ENCODE data around the gene DYNC1LI2. TPM values are rescaled to one million over a fixed set of nuclear protein-coding genes. Genes with fewer than 3 reads are reported as not detected.

Gene DYNC1LI2
- total and polyA plus RNA-seq, 9 of the 15 experiments (the other 6 are each of a cell fraction or from before 2014, with no cell fraction given): 5.1 to 48.9 (median 38.2) TPM

GRCh38 chr16:66701516-66701915 lies 49.9 kb downstream of the DYNC1LI2 start:
- TF ChIP-seq RBM15 (IDR thresholded peaks at IDR 0.05; ENCODE audit: insufficient read depth, low read length) (no peak), SMARCC2 (IDR thresholded peaks at IDR 0.05; ENCODE audit: low read depth) (no peak), CAMTA2 (CRISPR knock-in tag; conservative IDR thresholded peaks at IDR 0.05) (no peak), ZBTB1 (CRISPR knock-in tag; IDR thresholded peaks at IDR 0.05; ENCODE audit: borderline replicate concordance, low read depth) (no peak), SAP30 (IDR thresholded peaks at IDR 0.05; ENCODE audit: borderline replicate concordance, insufficient read depth, low read depth, low read length, poor library complexity, severe bottlenecking) (no peak), JUNB (CRISPR knock-in tag; conservative IDR thresholded peaks at IDR 0.05) (no peak), ZNF780A (CRISPR knock-in tag; IDR thresholded peaks at IDR 0.05) (no peak), BRD4 (IDR thresholded peaks at IDR 0.05) (no peak), TEAD2 (tag; IDR thresholded peaks at IDR 0.05) (no peak), ESRRB (CRISPR knock-in tag; IDR thresholded peaks at IDR 0.05; ENCODE audit: borderline replicate concordance) (no peak)
- TF ChIP-seq, protein P1, sequence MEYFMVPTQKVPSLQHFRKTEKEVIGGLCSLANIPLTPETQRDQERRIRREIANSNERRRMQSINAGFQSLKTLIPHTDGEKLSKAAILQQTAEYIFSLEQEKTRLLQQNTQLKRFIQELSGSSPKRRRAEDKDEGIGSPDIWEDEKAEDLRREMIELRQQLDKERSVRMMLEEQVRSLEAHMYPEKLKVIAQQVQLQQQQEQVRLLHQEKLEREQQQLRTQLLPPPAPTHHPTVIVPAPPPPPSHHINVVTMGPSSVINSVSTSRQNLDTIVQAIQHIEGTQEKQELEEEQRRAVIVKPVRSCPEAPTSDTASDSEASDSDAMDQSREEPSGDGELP (CRISPR knock-in tag; IDR thresholded peaks at IDR 0.05; ENCODE audit: borderline replicate concordance): no peak
- Histone ChIP-seq H3K4me2 (ENCODE audit: insufficient read depth, low read length) (no peak overlapping the region), H3K27me3 (ENCODE audit: control insufficient read depth in 2 of 2, insufficient read depth in 2 of 2, low read length in 2 of 2) (no peaks in the 10 kb centered on the region), H3K9me1 (ENCODE audit: control insufficient read depth, insufficient read depth, low read length) (no peaks in the 10 kb centered on the region), H3K4me1 (replicated peaks in 1 of 2; ENCODE audit: control insufficient read depth in 2 of 2, insufficient read depth in 2 of 2, low read length in 2 of 2) (peaks cover 5 to 8% of the 10 kb centered on the region in 2 experiments; a peak in 4 of 5 replicates), H3K36me3 (ENCODE audit: control insufficient read depth, insufficient read depth, low read length) (no peaks in the 10 kb centered on the region), H3K9me3 (replicated peaks; ENCODE audit: control insufficient read depth, insufficient read depth, low read depth, low read length) (no peaks in the 10 kb centered on the region), H3K9ac (ENCODE audit: insufficient read depth in 1 of 2, low read depth in 2 of 2, low read length in 2 of 2) (no peak overlapping the region), H3K79me2 (ENCODE audit: control insufficient read depth, insufficient read depth, low read length) (no peaks in the 10 kb centered on the region), H2AFZ (ENCODE audit: low read depth, low read length) (no peak overlapping the region), H4K20me1 (replicated peaks; ENCODE audit: control insufficient read depth, insufficient read depth, low read length) (no peaks in the 10 kb centered on the region), H3K27ac (ENCODE audit: extremely low read depth, low read depth, low read length) (no peak overlapping the region), H3K4me3 (no peak overlapping the region)
- no peak for FAIRE-seq
- no peak for ATAC-seq
- 45% methylated on average over 2 of the region's 2 CpGs for WGBS (ENCODE audit: insufficient coverage, low coverage, missing lambda C conversion rate)
- ChIA-PET POLR2A (interaction anchor here (1.1 to 1.2 kb wide), 2 partner anchors 15 to 33 kb away, joined by 3 read pairs; no protein-coding TSS in a partner anchor), CTCF (ENCODE audit: low intra/inter-chr PET ratio) (no interaction called here)
- no peak for DNase-seq (ENCODE audit: extremely low read depth in 1 of 4, low spot score in 3 of 4)
- in situ Hi-C loops (cut with MboI) (no loop called here), intact Hi-C loops (cut with micrococcal nuclease) (no loop called here)
- BruUV-seq (replicated peaks): no TSS peak

Data from K562 (cell line).